ENCODE results near the gene TNFRSF1B.
"Not testable (repeated sequence)": the region's sequence is repeated elsewhere in the genome, so short reads cannot be mapped to it uniquely, and the experiment has no call there.

TNFRSF1B gene

DNA sequence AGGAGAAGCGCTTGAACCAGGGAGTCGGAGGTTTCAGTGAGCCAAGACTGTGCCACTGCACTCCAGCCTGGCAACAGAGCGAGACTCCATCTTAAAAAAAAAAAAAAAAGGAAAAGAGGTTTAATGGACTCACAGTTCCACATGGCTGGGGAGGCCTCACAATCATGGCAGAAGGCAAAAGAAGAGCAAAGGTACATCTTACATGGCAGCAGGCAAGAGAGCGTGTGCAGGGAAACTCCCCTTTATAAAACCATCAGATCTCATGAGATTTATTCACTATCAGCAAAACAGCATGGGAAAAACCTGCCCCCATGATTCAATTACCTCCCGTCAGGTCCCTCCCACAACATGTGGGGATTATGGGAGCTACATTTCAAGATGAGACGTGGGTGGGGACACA lies 57.3 kb downstream of the TNFRSF1B start:
- not testable (repeated sequence) for DNase-seq

DNA sequence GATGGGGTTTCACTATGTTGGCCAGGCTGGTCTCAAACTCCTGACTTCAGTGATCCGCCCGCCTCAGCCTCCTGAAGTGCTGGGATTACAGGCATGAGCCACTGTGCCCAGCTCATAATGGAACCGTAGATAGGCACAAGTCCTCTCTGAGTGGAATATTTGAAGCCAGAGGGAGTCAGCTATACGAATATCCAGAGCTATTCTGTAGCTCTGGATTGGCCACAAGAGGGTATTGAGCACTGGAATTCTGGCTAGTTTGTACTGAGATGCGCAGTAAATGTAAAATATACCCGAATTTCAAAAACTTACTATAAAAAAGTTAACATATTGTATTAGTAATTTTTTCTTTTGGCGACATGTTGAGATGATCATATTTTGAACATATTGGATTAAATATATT lies 62.2 kb downstream of the TNFRSF1B start:
- DNase-seq = no peak

DNA sequence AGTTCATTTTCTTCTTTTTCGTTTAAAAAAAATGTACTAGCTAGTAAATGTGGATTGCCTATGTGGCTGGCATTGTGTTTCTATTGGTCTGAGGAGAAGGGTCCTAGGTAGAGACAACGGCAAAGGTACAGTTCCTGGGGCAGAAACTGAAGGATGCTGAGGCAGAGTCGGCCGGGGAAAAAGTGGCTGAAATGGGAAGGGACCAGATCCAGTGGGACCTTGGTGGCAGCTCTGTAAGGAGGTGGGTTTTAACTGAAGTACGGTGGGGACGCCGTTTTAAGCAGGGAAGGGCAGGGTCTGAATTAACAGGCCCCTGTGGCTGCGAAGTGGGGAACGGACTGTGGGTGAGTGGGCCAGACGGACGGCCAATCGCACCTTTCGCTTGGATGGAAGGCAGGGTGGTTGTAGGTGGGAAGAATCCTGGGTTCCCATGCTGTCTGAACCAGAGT lies 62.6 kb downstream of the TNFRSF1B start:
- no peak for DNase-seq

DNA sequence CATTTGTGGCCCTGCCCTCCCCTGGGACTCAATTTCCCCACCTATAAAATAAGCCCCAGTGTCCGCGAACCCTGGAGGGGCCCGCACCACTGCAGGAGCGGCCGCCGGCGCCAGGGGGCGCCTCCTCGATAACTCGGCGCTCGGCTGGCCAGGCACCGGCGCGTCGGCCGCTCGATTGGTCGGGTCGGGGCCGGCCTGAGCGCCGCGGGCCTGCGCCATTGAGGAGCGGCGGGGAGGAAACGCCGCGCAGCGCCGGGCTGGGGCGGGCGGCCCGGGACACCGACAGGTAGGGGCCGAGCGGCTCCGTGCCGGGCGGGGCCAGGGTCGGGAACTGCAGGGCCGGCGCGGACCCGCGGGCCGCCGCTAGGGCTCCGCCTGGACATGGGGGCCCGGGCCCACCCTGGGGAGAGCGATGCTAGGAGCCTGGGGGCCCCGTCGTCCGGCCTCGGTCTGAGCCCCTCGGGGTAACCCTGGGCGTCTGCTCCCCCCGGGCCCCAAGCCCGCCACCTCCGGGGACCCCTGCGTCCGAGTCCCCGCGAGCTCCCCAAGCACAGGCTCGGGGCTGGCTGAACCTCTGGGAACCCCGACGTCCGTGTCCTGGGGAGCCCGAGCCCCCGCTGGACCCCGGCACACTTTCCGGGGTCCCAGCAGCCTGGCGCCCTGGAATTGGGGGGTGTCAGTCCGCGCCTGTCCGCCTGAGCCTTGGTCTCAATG lies 63.2 kb downstream of the TNFRSF1B start, which contains the start of gene VPS13D:
Gene VPS13D, plus strand, starts transcription at position 196 of the 714 bp plus-strand sequence. CDS start 4,237 bp downstream, outside the sequence.
- peak; percentile 94 for DNase-seq

DNA sequence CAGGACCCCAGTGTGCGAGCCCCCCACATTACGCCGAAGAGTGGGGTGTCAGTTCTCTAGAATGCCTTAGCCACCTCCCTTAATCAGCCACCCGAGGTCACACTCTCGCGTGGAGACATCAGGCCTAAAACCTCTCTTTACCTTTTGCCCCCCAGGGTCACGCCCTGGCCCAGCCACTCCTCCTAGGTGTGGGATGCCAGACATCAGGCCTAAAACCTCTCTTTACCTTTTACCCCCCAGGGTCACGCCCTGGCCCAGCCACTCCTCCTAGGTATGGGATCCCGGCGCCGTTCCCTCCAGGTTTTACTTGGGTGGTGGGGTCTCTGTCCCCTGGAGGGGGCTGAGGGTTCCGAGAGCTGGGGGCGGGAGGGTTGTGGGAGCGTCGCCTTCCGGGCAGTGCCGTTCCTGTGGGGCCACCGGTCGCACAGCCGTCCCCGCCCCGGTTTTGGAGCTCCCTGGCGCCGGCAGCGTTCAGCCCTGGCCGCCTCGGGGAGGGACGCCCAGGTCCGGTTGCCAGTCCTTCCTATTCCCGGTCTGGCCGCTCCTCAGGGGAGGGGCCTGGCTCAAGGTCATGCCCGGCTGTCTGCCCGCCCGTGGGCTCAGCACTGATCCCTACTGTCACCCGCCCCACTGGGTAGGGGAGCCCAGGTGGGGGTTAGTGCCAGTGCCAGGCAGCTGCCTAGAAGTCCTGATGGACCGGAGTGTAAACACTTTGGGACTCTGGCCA lies 63.9 kb downstream of the TNFRSF1B start:
- DNase-seq = peak; percentile 54

DNA sequence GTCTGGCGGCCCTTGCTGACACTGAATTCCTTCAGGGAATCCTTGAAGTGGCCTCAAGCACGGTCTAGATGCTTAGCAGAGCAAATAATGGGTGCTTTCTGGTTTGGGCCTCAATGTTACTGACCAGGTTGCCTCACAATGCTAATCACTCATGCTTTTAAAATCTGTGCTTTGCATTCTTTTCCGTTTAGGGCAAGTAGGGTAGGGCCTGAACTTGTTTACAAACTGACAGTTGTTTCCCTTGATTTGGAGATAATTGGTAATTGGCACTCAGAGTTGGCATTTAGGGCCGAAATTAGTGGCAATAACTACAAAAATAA lies 64.4 kb downstream of the TNFRSF1B start:
- peak; percentile 3 for DNase-seq

DNA sequence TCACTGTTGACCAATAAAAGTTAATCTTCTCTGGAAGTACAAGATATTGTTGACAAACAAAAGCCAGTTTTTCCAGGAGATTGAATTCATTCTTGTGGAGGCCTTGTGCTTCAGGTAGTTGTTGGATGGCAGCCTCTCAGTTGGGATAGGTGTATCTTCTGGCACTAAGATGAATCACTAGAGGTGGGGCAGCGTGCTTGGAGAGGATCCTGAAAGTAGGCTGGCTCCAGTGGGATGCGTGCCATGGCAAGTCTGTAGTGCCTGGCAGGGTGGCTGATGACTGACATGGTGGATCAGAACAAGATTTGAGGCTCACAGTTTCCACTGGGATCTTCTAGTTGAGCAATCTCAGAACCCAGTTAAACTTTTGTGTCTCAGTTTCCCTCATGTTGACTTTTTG lies 65.4 kb downstream of the TNFRSF1B start:
- no peak for DNase-seq

DNA sequence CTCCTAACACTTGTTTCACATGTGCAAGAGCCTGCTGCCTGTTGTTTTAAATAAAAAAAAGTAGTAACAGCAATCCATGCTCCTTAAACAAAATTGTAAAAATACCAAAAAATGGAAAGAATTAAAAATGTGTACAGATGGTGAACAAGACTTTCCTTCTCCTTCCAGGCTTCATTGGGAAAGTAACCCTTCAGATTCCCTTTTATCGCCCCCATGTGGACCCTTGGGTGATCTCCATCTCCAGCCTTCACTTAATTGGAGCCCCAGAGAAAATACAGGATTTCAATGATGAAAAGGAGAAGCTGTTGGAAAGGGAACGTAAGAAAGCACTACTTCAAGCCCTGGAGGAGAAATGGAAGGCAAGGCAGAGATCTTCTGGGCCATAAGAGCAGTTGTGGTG lies 77.3 kb downstream of the TNFRSF1B start:
- peak; percentile 54 for DNase-seq

DNA sequence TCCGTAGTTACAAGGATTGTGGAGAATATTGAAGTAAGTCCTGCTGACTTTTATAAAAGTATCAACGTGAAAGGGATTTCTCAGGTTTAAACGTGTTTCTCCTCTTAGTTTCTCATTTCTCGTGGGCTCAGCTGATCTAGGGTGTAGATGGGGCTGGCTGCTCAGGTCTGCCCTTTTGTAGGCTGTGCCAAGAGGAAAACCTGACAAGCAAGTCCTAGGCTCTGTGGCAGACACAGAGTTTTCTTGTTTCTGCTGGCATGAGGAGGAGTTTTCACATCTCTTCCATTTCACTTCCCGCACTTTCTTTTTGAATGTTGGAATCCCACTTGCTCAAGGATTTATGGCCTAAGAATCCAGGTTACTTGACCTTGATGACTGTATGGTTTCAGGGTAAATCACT lies 77.8 kb downstream of the TNFRSF1B start:
- no peak for DNase-seq

DNA sequence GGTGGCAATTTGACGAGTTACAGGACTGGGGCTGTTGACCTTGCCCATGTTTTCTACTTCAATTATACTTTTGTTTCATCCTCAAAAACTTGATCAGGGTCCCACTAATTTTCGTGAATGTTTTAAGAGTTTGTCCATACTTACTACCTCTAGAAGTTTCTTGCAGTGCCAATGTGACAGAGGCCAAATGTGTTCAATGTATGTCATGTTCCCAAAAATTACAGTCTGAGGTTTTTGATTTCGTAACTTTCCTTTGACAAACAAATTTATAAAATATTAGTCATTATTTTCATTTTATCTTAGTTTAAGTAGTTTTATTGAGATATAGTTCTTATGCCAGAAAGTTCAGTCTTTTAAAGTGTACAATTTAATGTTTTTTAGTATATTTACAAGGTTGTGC lies 78.3 kb downstream of the TNFRSF1B start:
- DNase-seq = peak; percentile 12

DNA sequence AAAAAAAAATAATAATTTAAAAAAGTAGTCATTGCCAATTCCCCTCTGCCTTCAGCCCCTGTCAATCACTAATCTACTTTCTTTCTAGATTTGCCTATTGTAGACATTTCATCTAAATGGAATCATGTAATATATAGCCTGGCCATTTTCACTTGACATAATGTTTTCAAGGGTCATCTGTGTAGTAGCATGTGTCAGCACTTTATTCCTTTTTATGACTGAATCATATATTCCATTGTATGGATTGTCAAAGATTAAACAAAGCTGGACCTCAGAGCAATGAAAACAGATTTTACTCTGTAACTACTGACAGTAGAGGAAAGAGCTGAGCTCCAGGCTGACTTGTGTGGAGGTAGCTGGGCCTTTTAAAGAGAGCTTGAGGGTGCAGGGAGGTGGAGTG lies 78.9 kb downstream of the TNFRSF1B start:
- no peak for DNase-seq

DNA sequence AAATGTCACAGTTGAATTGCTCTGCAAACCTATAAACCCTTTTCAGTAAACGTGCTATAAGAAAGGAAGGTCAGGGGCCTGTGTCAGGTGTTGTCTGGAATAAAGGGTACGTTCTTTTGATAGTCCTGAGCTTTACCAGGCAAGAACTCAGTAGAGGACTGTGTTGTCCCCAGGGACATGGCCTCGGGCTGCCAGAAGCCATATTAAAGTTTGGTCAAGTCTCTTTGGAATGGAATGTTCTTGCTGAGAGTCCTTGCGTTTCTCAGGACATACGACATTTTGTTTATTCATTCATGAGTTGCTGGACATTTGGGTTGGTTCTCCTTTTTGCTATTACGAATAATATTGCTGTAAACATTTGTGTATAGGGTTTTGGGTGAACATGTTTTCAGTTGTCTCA lies 79.8 kb downstream of the TNFRSF1B start:
- DNase-seq = no peak

DNA sequence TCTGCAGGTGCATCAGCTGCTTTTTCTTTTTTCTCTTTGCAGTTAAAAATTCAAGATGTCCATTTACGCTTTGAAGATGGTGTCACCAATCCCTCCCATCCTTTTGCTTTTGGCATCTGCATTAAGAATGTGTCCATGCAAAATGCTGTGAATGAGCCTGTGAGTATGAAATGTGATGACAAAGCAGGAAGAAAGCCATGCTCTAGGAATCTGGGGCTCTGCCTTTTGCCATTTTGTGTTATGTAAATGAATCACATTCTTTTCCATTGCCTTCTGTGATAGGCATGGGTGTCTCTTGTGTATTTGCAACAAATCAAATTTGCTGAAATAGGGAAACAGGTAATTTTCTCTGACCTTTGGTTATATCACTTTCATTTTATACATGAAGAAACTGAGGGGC lies 82.4 kb downstream of the TNFRSF1B start:
- DNase-seq = no peak

DNA sequence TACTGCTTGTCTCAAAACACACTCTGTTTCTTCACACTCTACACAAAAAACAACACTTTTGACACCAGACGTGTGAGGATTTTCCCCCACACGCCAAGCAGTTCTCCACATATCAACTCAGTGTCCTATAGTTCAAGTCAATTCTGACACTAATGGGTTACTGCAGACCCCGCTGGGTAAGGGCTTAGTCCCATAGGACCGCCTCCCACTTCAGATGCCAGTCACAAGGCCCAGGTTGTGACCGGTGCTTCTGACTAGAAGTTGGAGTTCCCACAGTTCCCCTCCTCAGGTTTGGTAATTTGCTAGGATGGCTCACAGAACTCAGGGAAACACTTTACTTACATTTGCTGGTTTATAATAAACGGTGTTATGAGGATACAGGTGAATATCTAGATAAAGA lies 83.0 kb downstream of the TNFRSF1B start:
- no peak for DNase-seq

DNA sequence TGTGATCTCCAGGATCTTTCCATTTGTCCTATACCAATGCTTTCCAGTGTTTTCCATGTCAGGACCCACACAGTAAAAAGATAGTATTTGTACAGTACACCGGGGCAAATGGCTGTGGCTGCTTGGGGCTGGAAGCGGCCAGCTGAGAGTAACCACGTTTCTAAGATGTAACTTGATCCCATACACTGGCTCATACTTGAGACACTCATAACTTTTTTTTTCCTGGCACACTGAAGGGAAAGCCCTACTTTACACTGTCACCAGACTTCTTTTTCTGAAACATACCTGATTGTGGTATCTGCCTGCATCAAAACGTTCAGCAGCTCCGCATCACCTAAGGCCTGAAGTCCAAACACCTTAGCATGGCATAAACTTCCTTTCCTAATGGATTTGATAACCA lies 84.7 kb downstream of the TNFRSF1B start:
- no peak for DNase-seq

DNA sequence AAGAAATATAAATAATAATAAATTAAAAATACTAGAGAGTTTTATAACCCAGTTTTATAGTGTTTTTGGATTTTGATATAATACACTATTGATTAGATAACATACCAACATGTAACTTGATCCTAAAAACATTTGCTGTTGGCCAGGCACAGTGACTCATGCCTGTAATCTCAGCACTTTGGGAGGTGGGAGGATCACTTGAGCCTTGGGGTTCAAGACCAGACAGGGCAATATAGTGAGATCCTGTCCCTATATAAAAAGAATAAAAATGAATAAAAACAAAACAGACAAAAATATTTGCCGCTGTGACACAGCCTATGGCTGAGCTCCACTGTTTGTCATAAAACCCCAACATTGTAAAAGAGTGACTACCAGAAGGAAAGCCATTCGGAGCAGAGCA lies 89.1 kb downstream of the TNFRSF1B start:
- no peak for DNase-seq

DNA sequence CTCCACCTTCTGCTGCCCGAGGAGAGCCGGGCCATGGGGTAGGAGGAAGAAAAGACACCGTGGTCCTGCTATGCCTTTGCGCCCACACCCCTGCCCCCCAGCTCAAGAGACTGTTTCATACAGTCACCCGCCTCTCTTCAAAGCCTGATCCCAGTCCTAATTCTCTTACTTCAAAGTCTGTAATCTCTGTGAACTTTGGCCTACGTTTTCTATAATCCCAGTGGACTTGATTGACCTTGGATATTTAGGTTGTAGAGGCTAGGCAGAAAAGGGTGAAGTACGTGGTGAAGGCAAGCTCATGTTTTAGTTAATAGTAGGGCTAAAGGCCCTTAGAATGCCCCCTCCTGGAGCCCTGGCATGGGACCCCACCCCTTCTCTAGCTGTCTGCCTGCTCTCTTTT lies 91.5 kb downstream of the TNFRSF1B start:
- DNase-seq = no peak

All from suppressor macrophage treated with lipopolysaccharide for 4 hours (primary cell).